Tibial artery (tissue), 4 donors: ENCODE measurements around the gene P2RY14.
"Not testable (repeated sequence)": the region's sequence is repeated elsewhere in the genome, so short reads cannot be mapped to it uniquely, and the experiment has no call there.

ENCODE experiments used
- DNase-seq, 2 donors: peaks; one replicate each; pipeline ENCODE4 v3.0.0-alpha.2; 2019
- H3K27ac ChIP-seq, 2 donors: fragments of 200-600 bp; sonication (generic) in 1 of 2; 1 replicate in 1 of 2; 2 replicates in 1 of 2; pipeline ENCODE4 v1.5.1; 2018 to 2019; ENCODE audit warnings: mild to moderate bottlenecking in 1 of 2
- H3K27me3 ChIP-seq, 2 donors: fragments of 200-600 bp; sonication (generic) in 1 of 2; one replicate each; pipeline versions ENCODE4 v1.5.1 to v1.6.0; 2016 to 2019
- H3K36me3 ChIP-seq, 3 donors: fragments of 200-600 bp; sonication (generic) in 2 of 3; one replicate each; pipeline ENCODE4 v1.5.1; 2016 to 2019; ENCODE audit warnings: mild to moderate bottlenecking in 2 of 3
- H3K4me1 ChIP-seq, 4 donors: fragments of 200-600 bp; sonication (generic) in 2 of 4; 1 replicate in 3 of 4; 2 replicates in 1 of 4; pipeline ENCODE4 v1.5.1; 2016 to 2019
- H3K4me3 ChIP-seq, 2 donors: fragments of 200-600 bp; sonication (generic) in 1 of 2; 1 replicate in 1 of 2; 2 replicates in 1 of 2; pipeline ENCODE4 v1.5.1; 2018 to 2019; ENCODE audit warnings: mild to moderate bottlenecking in 2 of 2
- H3K9me3 ChIP-seq, 3 donors: fragments of 200-600 bp; sonication (generic) in 1 of 3; one replicate each; pipeline ENCODE4 v1.5.1; 2016 to 2019
- CTCF ChIP-seq, 2 experiments: fragments of 200-600 bp in 1 of 2; fragments of 450-650 bp in 1 of 2; IDR thresholded peaks; one replicate each; pipeline ENCODE4 v1.5.1; 2017 to 2019; ENCODE audit warnings: antibody characterized with exemption in 2 of 2, mild to moderate bottlenecking in 1 of 2, moderate library complexity in 1 of 2
- intact Hi-C: fragments of 100-400 bp; cut with DNase I; formaldehyde crosslinking; loops from one replicate; pipeline ENCODE4 v1.15.0; 2023; ENCODE audit warnings: low total_unique reads

The P2RY14 gene

GRCh38 chr3:151248772-151249337, 29.5 kb downstream of the P2RY14 start:
- no peak for TF ChIP-seq CTCF (IDR thresholded peaks at IDR 0.05)
- Histone ChIP-seq H3K9me3 (no peaks in the 10 kb centered on the region), H3K36me3 (no peaks in the 10 kb centered on the region), H3K4me1 (no peaks in the 10 kb centered on the region), H3K4me3 (no peak overlapping the region), H3K27me3 (no peaks in the 10 kb centered on the region), H3K27ac (no peak overlapping the region)
- intact Hi-C loops: no loop called here
- no peak for DNase-seq

DNA sequence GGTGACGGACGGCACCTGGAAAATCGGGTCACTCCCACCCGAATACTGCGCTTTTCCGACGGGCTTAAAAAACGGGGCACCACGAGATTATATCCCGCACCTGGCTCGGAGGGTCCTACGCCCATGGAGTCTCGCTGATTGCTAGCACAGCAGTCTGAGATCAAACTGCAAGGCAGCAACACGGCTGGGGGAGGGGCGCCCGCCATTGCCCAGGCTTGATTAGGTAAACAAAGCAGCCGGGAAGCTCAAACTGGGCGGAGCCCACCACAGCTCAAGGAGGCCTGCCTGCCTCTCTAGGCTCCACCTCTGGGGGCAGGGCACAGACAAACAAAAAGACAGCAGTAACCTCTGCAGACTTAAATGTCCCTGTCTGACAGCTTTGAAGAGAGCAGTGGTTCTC, 36.3 kb downstream of the P2RY14 start:
- DNase-seq, H3K27ac ChIP-seq, H3K4me1 ChIP-seq, H3K4me3 ChIP-seq, H3K9me3 ChIP-seq, H3K36me3 ChIP-seq, intact Hi-C loops, H3K27me3 ChIP-seq: not testable (repeated sequence)

DNA sequence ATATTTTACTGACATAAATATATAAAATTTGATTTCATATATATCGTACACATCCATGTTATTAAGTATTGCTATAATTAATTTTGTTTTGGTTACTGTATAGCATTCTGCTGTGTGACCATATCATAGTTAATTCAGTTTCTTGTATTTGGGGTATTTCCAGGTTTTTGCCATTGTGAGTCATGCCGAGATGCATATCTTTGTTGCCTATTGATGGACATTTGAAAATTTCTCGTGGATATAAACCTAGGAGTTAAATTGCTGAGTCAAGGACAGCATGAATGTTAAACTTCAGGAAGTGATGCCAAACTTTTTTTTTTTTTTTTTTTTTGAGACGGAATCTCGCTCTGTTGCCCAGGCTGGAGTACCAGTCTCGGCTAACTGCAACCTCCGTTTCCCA, 41.6 kb downstream of the P2RY14 start:
- Histone ChIP-seq H3K4me1 (no peaks in the 10 kb centered on the region), H3K27me3 (no peaks in the 10 kb centered on the region), H3K27ac (no peak overlapping the region), H3K36me3 (no peaks in the 10 kb centered on the region), H3K9me3 (no peaks in the 10 kb centered on the region), H3K4me3 (no peak overlapping the region)
- intact Hi-C loops: no loop called here
- DNase-seq: no peak
- TF ChIP-seq CTCF (IDR thresholded peaks at IDR 0.05): no peak

- intact Hi-C loops: no loop called here
- Histone ChIP-seq H3K36me3 (no peaks in the 10 kb centered on the region), H3K4me1 (no peaks in the 10 kb centered on the region), H3K9me3 (no peaks in the 10 kb centered on the region), H3K27me3 (no peaks in the 10 kb centered on the region), H3K27ac (no peak overlapping the region), H3K4me3 (no peak overlapping the region)
- no peak for DNase-seq
- no peak for TF ChIP-seq CTCF (IDR thresholded peaks at IDR 0.05)
Measured at GRCh38 chr3:151236316-151236715, 42.0 kb downstream of the P2RY14 start.

- Histone ChIP-seq H3K4me1 (no peaks in the 10 kb centered on the region), H3K27me3 (no peaks in the 10 kb centered on the region), H3K9me3 (no peaks in the 10 kb centered on the region), H3K4me3 (no peak overlapping the region), H3K27ac (no peak overlapping the region), H3K36me3 (no peaks in the 10 kb centered on the region)
- TF ChIP-seq CTCF (IDR thresholded peaks at IDR 0.05): no peak
- intact Hi-C loops: no loop called here
- no peak for DNase-seq
Measured at GRCh38 chr3:151234825-151235224, 43.5 kb downstream of the P2RY14 start.

DNA sequence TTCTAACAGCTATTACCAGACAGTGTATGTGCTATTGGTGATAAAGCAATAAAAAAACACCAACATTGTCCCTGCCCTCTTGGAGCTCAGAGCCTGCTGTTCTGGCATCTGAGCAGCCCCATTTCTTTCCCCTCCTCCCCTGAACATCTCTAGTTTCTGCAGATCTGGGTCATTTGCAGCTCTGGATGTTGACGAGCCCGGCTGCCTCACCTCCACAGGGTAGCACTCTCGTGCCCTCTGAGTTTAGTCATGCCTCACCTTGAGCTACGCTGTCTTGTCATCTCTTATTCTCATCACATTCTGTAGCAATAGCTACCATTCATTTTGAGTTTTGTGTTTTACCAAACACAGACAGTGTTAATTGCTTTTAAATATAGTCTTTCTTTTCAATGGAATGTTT, 45.4 kb downstream of the P2RY14 start:
- Histone ChIP-seq H3K4me1 (peaks cover 0 to 9% (median 4%) of the 10 kb centered on the region in 4 donors), H3K27ac (no peak overlapping the region), H3K36me3 (no peaks in the 10 kb centered on the region), H3K4me3 (no peak overlapping the region), H3K9me3 (no peaks in the 10 kb centered on the region), H3K27me3 (no peaks in the 10 kb centered on the region)
- intact Hi-C loops: no loop called here
- no peak for TF ChIP-seq CTCF (IDR thresholded peaks at IDR 0.05)
- no peak for DNase-seq

GRCh38 chr3:151232403-151232802, 45.9 kb downstream of the P2RY14 start:
- H3K27me3 ChIP-seq, H3K9me3 ChIP-seq, H3K4me3 ChIP-seq, intact Hi-C loops, H3K27ac ChIP-seq, H3K36me3 ChIP-seq, DNase-seq: not testable (repeated sequence)
- peaks cover 0 to 14% (median 5%) of the 10 kb centered on the region in 4 donors for H3K4me1 ChIP-seq
